Measurements from ENCODE around the gene MSI1.

Gene MSI1

GRCh38 chr12:120363274-120363855 is 5.6 kb downstream of the MSI1 start:
- Histone ChIP-seq H4K20me1 (ENCODE audit: low read depth, low read length) (no peaks in the 10 kb centered on the region), H3K79me2 (ENCODE audit: insufficient read depth, low read length) (no peaks in the 10 kb centered on the region), H3K27ac (ENCODE audit: low read depth, low read length) (no peak overlapping the region), H3K9me2 (replicated peaks; ENCODE audit: insufficient read depth, low read length) (no peaks in the 10 kb centered on the region), H3K9ac (ENCODE audit: low read length) (no peak overlapping the region), H3K9me3 (ENCODE audit: insufficient read depth, low read length) (no peaks in the 10 kb centered on the region), H3F3A (ENCODE audit: insufficient read depth) (no peaks in the 10 kb centered on the region), H2AFZ (ENCODE audit: low read depth, low read length, severe bottlenecking) (no peak overlapping the region), H3K4me2 (ENCODE audit: low read depth, low read length, poor library complexity, severe bottlenecking) (no peak overlapping the region), H3K27me3 (ENCODE audit: low read length) (no peaks in the 10 kb centered on the region), H3K4me3 (ENCODE audit: insufficient read depth, low read length, poor library complexity, severe bottlenecking) (no peak overlapping the region), H3K36me3 (ENCODE audit: low read length) (no peaks in the 10 kb centered on the region)
- TF ChIP-seq EZH2phosphoT487 (conservative IDR thresholded peaks at IDR 0.05; ENCODE audit: low read length): no peak
- no peak for TF ChIP-seq CTCF (IDR thresholded peaks at IDR 0.05; ENCODE audit: insufficient read depth, low read length, poor library complexity, severe bottlenecking)

- Histone ChIP-seq H3K27me3 (ENCODE audit: low read length) (no peaks in the 10 kb centered on the region), H3K4me2 (ENCODE audit: low read depth, low read length, poor library complexity, severe bottlenecking) (no peak overlapping the region), H3K9me2 (replicated peaks; ENCODE audit: insufficient read depth, low read length) (no peaks in the 10 kb centered on the region), H2AFZ (ENCODE audit: low read depth, low read length, severe bottlenecking) (no peak overlapping the region), H3K4me3 (ENCODE audit: insufficient read depth, low read length, poor library complexity, severe bottlenecking) (no peak overlapping the region), H3K9ac (ENCODE audit: low read length) (no peak overlapping the region), H4K20me1 (ENCODE audit: low read depth, low read length) (no peaks in the 10 kb centered on the region), H3F3A (ENCODE audit: insufficient read depth) (no peaks in the 10 kb centered on the region), H3K36me3 (ENCODE audit: low read length) (no peaks in the 10 kb centered on the region), H3K79me2 (ENCODE audit: insufficient read depth, low read length) (no peaks in the 10 kb centered on the region), H3K27ac (ENCODE audit: low read depth, low read length) (no peak overlapping the region), H3K9me3 (ENCODE audit: insufficient read depth, low read length) (no peaks in the 10 kb centered on the region)
- TF ChIP-seq CTCF (IDR thresholded peaks at IDR 0.05; ENCODE audit: insufficient read depth, low read length, poor library complexity, severe bottlenecking): no peak
- TF ChIP-seq EZH2phosphoT487 (conservative IDR thresholded peaks at IDR 0.05; ENCODE audit: low read length): no peak
Observed at GRCh38 chr12:120362516-120363273, 6.3 kb downstream of the MSI1 start.

GRCh38 chr12:120361506-120362208 is 7.3 kb downstream of the MSI1 start:
- TF ChIP-seq EZH2phosphoT487 (conservative IDR thresholded peaks at IDR 0.05; ENCODE audit: low read length): no peak
- no peak for TF ChIP-seq CTCF (IDR thresholded peaks at IDR 0.05; ENCODE audit: insufficient read depth, low read length, poor library complexity, severe bottlenecking)
- Histone ChIP-seq H3K4me2 (ENCODE audit: low read depth, low read length, poor library complexity, severe bottlenecking) (no peak overlapping the region), H3K9ac (ENCODE audit: low read length) (no peak overlapping the region), H2AFZ (ENCODE audit: low read depth, low read length, severe bottlenecking) (no peak overlapping the region), H3K27me3 (ENCODE audit: low read length) (no peaks in the 10 kb centered on the region), H3K9me3 (ENCODE audit: insufficient read depth, low read length) (no peaks in the 10 kb centered on the region), H3K36me3 (ENCODE audit: low read length) (no peaks in the 10 kb centered on the region), H3K27ac (ENCODE audit: low read depth, low read length) (no peak overlapping the region), H3F3A (ENCODE audit: insufficient read depth) (no peaks in the 10 kb centered on the region), H3K9me2 (replicated peaks; ENCODE audit: insufficient read depth, low read length) (no peaks in the 10 kb centered on the region), H3K4me3 (ENCODE audit: insufficient read depth, low read length, poor library complexity, severe bottlenecking) (no peak overlapping the region), H4K20me1 (ENCODE audit: low read depth, low read length) (no peaks in the 10 kb centered on the region), H3K79me2 (ENCODE audit: insufficient read depth, low read length) (no peaks in the 10 kb centered on the region)

Data from SU-DHL-6 (cell line).